CD4-positive, alpha-beta memory T cell (primary cell): ENCODE results near the gene MYO1A. TPM values are rescaled to one million over a fixed set of nuclear protein-coding genes. Genes with fewer than 3 reads are reported as not detected.
A peak's percentile ranks its signal among the peaks of the same experiment; 100 is the strongest.

Experiments used
- CTCF ChIA-PET: fragments of 350-600 bp; sonication (Branson Sonifier 250); formaldehyde crosslinking; loops from one replicate; lab custom pipeline; 2021; ENCODE audit warnings: inconsistent platforms; ENCODE audit not compliant: partially characterized antibody; lab: Charles Lee
- POLR2A ChIA-PET: fragments of 350-600 bp; sonication (Branson Sonifier 250); formaldehyde crosslinking; loops from one replicate; lab custom pipeline; 2021; ENCODE audit not compliant: partially characterized antibody; lab: Charles Lee
- DNase-seq, 5 donors: peaks; one replicate each; pipeline versions ENCODE4 v3.0.0 to v3.0.0-alpha.2; 2020 to 2022; ENCODE audit warnings: mixed read lengths in 1 of 5
- H3K27ac ChIP-seq: one replicate; pipeline ENCODE4 v1.7.0; 2013; ENCODE audit warnings: low read depth, low read length
- H3K27me3 ChIP-seq: 2 replicates; pipeline ENCODE4 v1.7.0; 2013; ENCODE audit warnings: mild to moderate bottlenecking, low read length, moderate library complexity; ENCODE audit not compliant: insufficient read depth
- H3K36me3 ChIP-seq: 2 replicates; pipeline ENCODE4 v1.7.0; 2013; ENCODE audit warnings: mild to moderate bottlenecking, low read length, moderate library complexity; ENCODE audit not compliant: insufficient read depth
- H3K4me1 ChIP-seq: 2 replicates; pipeline ENCODE4 v1.7.0; 2013; ENCODE audit warnings: mild to moderate bottlenecking, low read length, moderate library complexity; ENCODE audit not compliant: insufficient read depth
- H3K4me3 ChIP-seq, 2 donors: one replicate each; pipeline ENCODE4 v1.7.0; 2013; ENCODE audit warnings: low read length in 2 of 2, mild to moderate bottlenecking in 1 of 2
- H3K9me3 ChIP-seq, 2 donors: one replicate each; pipeline ENCODE4 v1.7.0; 2013; ENCODE audit warnings: low read length in 2 of 2, control low read depth in 1 of 2; ENCODE audit not compliant: control insufficient read depth in 1 of 2
- H3K27ac Mint-ChIP-seq, 7 donors: one replicate each; pipeline ENCODE4 v1.8.0; 2020 to 2021; ENCODE audit warnings: mixed read lengths in 7 of 7, mild to moderate bottlenecking in 6 of 7, inconsistent platforms in 3 of 7, moderate library complexity in 3 of 7
- H3K27me3 Mint-ChIP-seq, 2 donors: one replicate each; pipeline ENCODE4 v1.8.0; 2020 to 2021; ENCODE audit warnings: mixed read lengths in 2 of 2
- H3K36me3 Mint-ChIP-seq, 2 donors: one replicate each; pipeline ENCODE4 v1.8.0; 2020 to 2021; ENCODE audit warnings: mixed read lengths in 2 of 2, inconsistent platforms in 1 of 2, mild to moderate bottlenecking in 1 of 2
- H3K4me1 Mint-ChIP-seq, 4 donors: one replicate each; pipeline ENCODE4 v1.8.0; 2020 to 2021; ENCODE audit warnings: mixed read lengths in 4 of 4, mild to moderate bottlenecking in 1 of 4
- H3K4me3 Mint-ChIP-seq, 8 donors: one replicate each; pipeline ENCODE4 v1.8.0; 2020 to 2021; ENCODE audit warnings: mixed read lengths in 8 of 8, mild to moderate bottlenecking in 7 of 8, moderate library complexity in 6 of 8, inconsistent platforms in 3 of 8
- H3K9me3 Mint-ChIP-seq, 8 donors: one replicate each; pipeline ENCODE4 v1.8.0; 2020 to 2021; ENCODE audit warnings: mixed read lengths in 8 of 8, mild to moderate bottlenecking in 5 of 8, inconsistent platforms in 3 of 8, moderate library complexity in 1 of 8
- intact Hi-C: fragments of 100-400 bp; cut with micrococcal nuclease; formaldehyde crosslinking; loops from one replicate; pipeline ENCODE4 v1.15.1; 2023
- polyA plus RNA-seq, 2 donors: library from polyadenylated mRNA; unstranded; fragments of 300-500 nt; fragmentation: Illumina TruSeq; gene quantifications; one replicate each; pipeline ENCODE4 v1.2.3, GENCODE V29; 2021
- total RNA-seq, 2 experiments: library from RNA; stranded (reverse); gene quantifications; one replicate each; pipeline ENCODE4 v1.2.3, GENCODE V29; 2021

The MYO1A gene
- total and polyA plus RNA-seq, 4 experiments from 2014 or later: 1.2 to 3.0 TPM; not detected in 2

DNA sequence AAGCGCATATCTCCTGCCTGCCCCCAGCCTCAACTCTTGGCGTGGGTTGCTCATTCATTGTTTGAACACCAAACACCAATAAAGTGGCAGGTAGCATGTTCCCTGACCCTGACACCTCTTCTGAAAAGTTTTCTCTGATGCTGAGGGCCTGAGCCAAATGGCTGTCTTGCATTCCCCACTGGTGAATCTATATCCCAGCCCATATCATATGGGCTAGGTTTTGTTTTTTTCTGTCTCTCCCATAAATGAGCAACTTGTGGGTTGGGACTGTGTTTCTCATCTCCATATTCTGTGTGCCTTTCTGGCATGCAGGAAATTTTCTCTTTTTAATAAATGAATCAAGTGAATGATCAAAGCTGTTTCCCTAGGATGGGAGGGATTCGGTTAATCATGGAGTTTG lies 5.0 kb downstream of the MYO1A start:
- intact Hi-C loops: no loop called here
- Histone ChIP-seq H3K4me1 (peaks cover 18% of the 10 kb centered on the region), H3K4me3 (no peak overlapping the region), H3K27ac (no peak overlapping the region), H3K36me3 (no peaks in the 10 kb centered on the region), H3K9me3 (no peaks in the 10 kb centered on the region), H3K27me3 (no peaks in the 10 kb centered on the region)
- peaks cover 9 to 24% (median 18%) of the 10 kb centered on the region in 4 donors for H3K4me1 Mint-ChIP-seq
- no peak overlapping the region for H3K27ac Mint-ChIP-seq
- CTCF ChIA-PET: no interaction called here
- H3K9me3 Mint-ChIP-seq: no peaks in the 10 kb centered on the region
- H3K36me3 Mint-ChIP-seq: no peaks in the 10 kb centered on the region
- peaks cover 0 to 3% of the 10 kb centered on the region in 2 donors for H3K27me3 Mint-ChIP-seq
- POLR2A ChIA-PET: no interaction called here
- no peak for DNase-seq
- H3K4me3 Mint-ChIP-seq: no peak overlapping the region

DNA sequence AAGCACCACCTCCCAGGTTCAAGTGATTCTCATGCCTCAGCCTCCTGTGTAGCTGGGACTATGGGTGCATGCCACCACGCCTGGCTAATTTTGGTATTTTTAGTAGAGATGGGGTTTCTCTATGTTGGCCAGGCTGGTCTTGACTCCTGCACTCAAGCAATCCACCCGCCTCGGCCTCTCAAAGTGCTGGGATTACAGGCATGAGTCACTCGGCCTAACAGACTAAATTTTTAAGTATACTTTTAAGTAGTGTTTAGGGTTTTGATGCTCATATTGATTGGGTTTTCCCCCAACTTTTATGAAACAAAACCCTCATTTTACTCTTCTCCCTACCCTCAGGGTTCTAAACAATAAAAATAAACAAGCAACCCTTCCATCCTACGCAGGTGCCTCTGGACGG lies 5.5 kb downstream of the MYO1A start:
- Histone ChIP-seq H3K9me3 (no peaks in the 10 kb centered on the region), H3K27me3 (no peaks in the 10 kb centered on the region), H3K36me3 (no peaks in the 10 kb centered on the region), H3K27ac (no peak overlapping the region), H3K4me1 (peaks cover 18% of the 10 kb centered on the region), H3K4me3 (no peak overlapping the region)
- Mint-ChIP-seq H3K9me3 (no peaks in the 10 kb centered on the region), H3K27me3 (peaks cover 0 to 3% of the 10 kb centered on the region in 2 donors), H3K27ac (no peak overlapping the region), H3K4me1 (peaks cover 9 to 24% (median 18%) of the 10 kb centered on the region in 4 donors), H3K36me3 (no peaks in the 10 kb centered on the region), H3K4me3 (no peak overlapping the region)
- ChIA-PET CTCF (no interaction called here), POLR2A (no interaction called here)
- intact Hi-C loops: no loop called here
- DNase-seq: no peak

- no peak for DNase-seq
- Mint-ChIP-seq H3K27me3 (peaks cover 0 to 3% of the 10 kb centered on the region in 2 donors), H3K36me3 (no peaks in the 10 kb centered on the region), H3K9me3 (no peaks in the 10 kb centered on the region), H3K27ac (no peak overlapping the region), H3K4me1 (peaks cover 10 to 19% (median 14%) of the 10 kb centered on the region in 4 donors), H3K4me3 (no peak overlapping the region)
- H3K27me3 ChIP-seq: no peaks in the 10 kb centered on the region
- no peak overlapping the region for H3K27ac ChIP-seq
- no peaks in the 10 kb centered on the region for H3K36me3 ChIP-seq
- CTCF ChIA-PET: no interaction called here
- no peaks in the 10 kb centered on the region for H3K9me3 ChIP-seq
- H3K4me1 ChIP-seq: peaks cover 12% of the 10 kb centered on the region
- POLR2A ChIA-PET: no interaction called here
- H3K4me3 ChIP-seq: no peak overlapping the region
- intact Hi-C loops: no loop called here
Measured at GRCh38 chr12:57042695-57043094, 7.2 kb downstream of the MYO1A start.

DNA sequence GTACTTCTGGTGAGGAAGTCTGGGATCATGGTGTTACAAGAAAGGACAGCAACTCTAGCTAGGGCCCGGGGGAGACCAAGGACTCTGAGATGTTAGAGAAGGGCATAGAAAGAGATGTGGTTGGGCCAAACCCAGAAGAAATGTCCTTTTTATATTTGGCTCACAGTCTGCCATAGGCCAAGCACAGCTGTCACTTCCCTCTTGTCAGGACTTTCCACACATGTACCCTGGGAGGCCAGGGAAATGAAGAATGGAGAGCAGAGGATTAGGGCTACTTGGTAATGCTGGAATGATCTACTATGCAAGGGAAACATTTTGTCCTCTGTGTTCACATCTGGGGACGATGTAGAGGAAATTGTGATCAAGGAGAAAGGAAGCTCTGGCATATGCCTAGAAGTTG lies 9.2 kb downstream of the MYO1A start:
- Mint-ChIP-seq H3K27me3 (peaks cover 2 to 3% of the 10 kb centered on the region in 2 donors), H3K4me3 (no peak overlapping the region), H3K27ac (no peak overlapping the region), H3K36me3 (no peaks in the 10 kb centered on the region), H3K4me1 (peaks cover 0 to 2% (median under 1%) of the 10 kb centered on the region in 4 donors), H3K9me3 (no peaks in the 10 kb centered on the region)
- no peak for DNase-seq
- Histone ChIP-seq H3K9me3 (no peaks in the 10 kb centered on the region), H3K4me3 (no peak overlapping the region), H3K4me1 (no peaks in the 10 kb centered on the region), H3K27me3 (no peaks in the 10 kb centered on the region), H3K36me3 (no peaks in the 10 kb centered on the region), H3K27ac (no peak overlapping the region)
- POLR2A ChIA-PET: interaction anchor here (0.8 kb wide), 1 partner anchor 28 kb away, joined by 3 read pairs; no protein-coding TSS in a partner anchor
- intact Hi-C loops: no loop called here
- CTCF ChIA-PET: interaction anchor here (1.1 to 1.6 kb wide), 2 partner anchors 8 to 28 kb away, joined by 3 to 4 read pairs; no protein-coding TSS in a partner anchor

GRCh38 chr12:57040211-57040610 lies 9.7 kb downstream of the MYO1A start:
- no peaks in the 10 kb centered on the region for H3K36me3 Mint-ChIP-seq
- Histone ChIP-seq H3K27ac (no peak overlapping the region), H3K27me3 (no peaks in the 10 kb centered on the region), H3K9me3 (no peaks in the 10 kb centered on the region), H3K36me3 (no peaks in the 10 kb centered on the region), H3K4me1 (no peaks in the 10 kb centered on the region), H3K4me3 (no peak overlapping the region)
- H3K27ac Mint-ChIP-seq: peak overlapping the region in 1 of 7 donors; percentile 17
- CTCF ChIA-PET: interaction anchor here (1.6 kb wide), 1 partner anchor 8 kb away, joined by 3 read pairs; no protein-coding TSS in a partner anchor
- H3K4me1 Mint-ChIP-seq: peaks cover 0 to 2% (median 0%) of the 10 kb centered on the region in 4 donors
- no peak for DNase-seq
- no peak overlapping the region for H3K4me3 Mint-ChIP-seq
- POLR2A ChIA-PET: interaction anchor here (0.8 kb wide), 1 partner anchor 28 kb away, joined by 3 read pairs; no protein-coding TSS in a partner anchor
- peaks cover 3 to 4% of the 10 kb centered on the region in 2 donors for H3K27me3 Mint-ChIP-seq
- no peaks in the 10 kb centered on the region for H3K9me3 Mint-ChIP-seq
- intact Hi-C loops: no loop called here

DNA sequence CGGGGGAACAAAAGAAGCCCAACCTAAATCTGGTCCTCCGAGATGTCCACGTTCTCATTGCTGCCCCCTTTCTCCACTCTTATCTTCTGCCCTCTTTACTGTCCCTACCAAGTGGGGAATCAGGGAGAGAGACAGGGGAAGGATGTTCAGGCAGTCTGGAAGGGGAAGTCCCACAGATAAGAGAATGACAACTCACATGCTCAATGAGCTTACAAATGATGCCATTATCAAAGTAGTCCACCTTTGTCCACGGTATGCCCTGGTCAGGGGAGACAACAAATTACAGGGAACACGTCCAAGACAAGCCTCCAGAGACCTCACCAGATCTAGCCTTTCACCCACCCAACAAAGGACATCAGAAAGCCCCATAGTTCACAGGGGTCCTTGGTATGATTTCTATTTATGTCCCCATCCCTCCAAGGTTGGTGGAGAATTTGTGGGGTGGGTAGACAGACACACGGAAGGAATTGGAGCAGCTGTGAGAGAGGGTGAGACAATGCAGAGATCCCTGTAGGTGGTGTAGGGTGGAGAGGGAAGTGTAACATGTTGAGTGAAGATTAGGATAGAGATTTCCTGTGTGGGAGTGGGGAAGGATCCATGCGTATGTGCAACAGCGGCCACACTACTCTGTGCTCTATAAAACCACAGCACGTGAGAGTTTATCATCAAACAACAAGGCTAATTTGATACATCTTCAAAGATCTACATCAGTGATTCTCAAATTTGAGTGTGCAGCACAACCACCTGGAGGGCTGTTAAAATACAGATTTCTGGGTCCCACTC lies 10.7 kb downstream of the MYO1A start:
- Mint-ChIP-seq H3K9me3 (no peaks in the 10 kb centered on the region), H3K4me1 (peaks cover 0 to 2% (median 0%) of the 10 kb centered on the region in 4 donors), H3K36me3 (no peaks in the 10 kb centered on the region), H3K27me3 (peaks cover 3 to 4% of the 10 kb centered on the region in 2 donors), H3K27ac (peak overlapping the region in 1 of 7 donors; percentile 2), H3K4me3 (no peak overlapping the region)
- CTCF ChIA-PET: interaction anchor here (1.3 to 1.6 kb wide), 2 partner anchors 9 to 31 kb away, joined by 3 to 4 read pairs; no protein-coding TSS in a partner anchor
- H3K4me3 ChIP-seq: no peak overlapping the region
- H3K9me3 ChIP-seq: no peaks in the 10 kb centered on the region
- no peaks in the 10 kb centered on the region for H3K36me3 ChIP-seq
- no peak overlapping the region for H3K27ac ChIP-seq
- intact Hi-C loops: no loop called here
- H3K27me3 ChIP-seq: no peaks in the 10 kb centered on the region
- POLR2A ChIA-PET: no interaction called here
- no peak for DNase-seq
- H3K4me1 ChIP-seq: no peaks in the 10 kb centered on the region

- no peak for DNase-seq
- Histone ChIP-seq H3K9me3 (no peaks in the 10 kb centered on the region), H3K36me3 (no peaks in the 10 kb centered on the region), H3K27me3 (no peaks in the 10 kb centered on the region), H3K27ac (no peak overlapping the region), H3K4me1 (no peaks in the 10 kb centered on the region), H3K4me3 (no peak overlapping the region)
- peaks cover 3 to 4% of the 10 kb centered on the region in 2 donors for H3K27me3 Mint-ChIP-seq
- H3K4me1 Mint-ChIP-seq: peaks cover 0 to 4% (median under 1%) of the 10 kb centered on the region in 4 donors
- ChIA-PET POLR2A (no interaction called here), CTCF (interaction anchor here (1.1 to 1.2 kb wide), 2 partner anchors 26 to 33 kb away, joined by 3 read pairs; no protein-coding TSS in a partner anchor)
- no peaks in the 10 kb centered on the region for H3K36me3 Mint-ChIP-seq
- no peaks in the 10 kb centered on the region for H3K9me3 Mint-ChIP-seq
- intact Hi-C loops: no loop called here
- no peak overlapping the region for H3K4me3 Mint-ChIP-seq
- no peak overlapping the region for H3K27ac Mint-ChIP-seq
Measured at GRCh38 chr12:57037264-57037663, 12.7 kb downstream of the MYO1A start.
